NCI-H1417 treated with DMSO at 0.1 percent for 48 hours (cell line): ENCODE measurements around the gene TTLL7.
"Not testable (repeated sequence)": the region's sequence is repeated elsewhere in the genome, so short reads cannot be mapped to it uniquely, and the experiment has no call there.

Experiments
- DNase-seq: peaks from one replicate; lab custom pipeline; 2025; lab: John Stamatoyannopoulos, UW

TTLL7 gene

GRCh38 chr1:83996621-83997020, 2.3 kb downstream of the TTLL7 start:
- DNase-seq, result no peak

GRCh38 chr1:83996191-83996590, 2.7 kb downstream of the TTLL7 start:
- no peak for DNase-seq

- no peak for DNase-seq
Measured at GRCh38 chr1:83995649-83996048, 3.3 kb downstream of the TTLL7 start.

GRCh38 chr1:83994111-83994510, 4.8 kb downstream of the TTLL7 start:
- no peak for DNase-seq

GRCh38 chr1:83990734-83991133, 8.2 kb downstream of the TTLL7 start:
- no peak for DNase-seq

GRCh38 chr1:83985048-83985447, 13.9 kb downstream of the TTLL7 start:
- no peak for DNase-seq

- not testable (repeated sequence) for DNase-seq
Measured at GRCh38 chr1:83983918-83984317, 15.0 kb downstream of the TTLL7 start.

GRCh38 chr1:83978056-83978455, 20.9 kb downstream of the TTLL7 start:
- no peak for DNase-seq

GRCh38 chr1:83976920-83977319, 22.0 kb downstream of the TTLL7 start:
- no peak for DNase-seq

- DNase-seq, result no peak
Measured at GRCh38 chr1:83970802-83971201, 28.1 kb downstream of the TTLL7 start.

- DNase-seq, result no peak
Measured at GRCh38 chr1:83970114-83970513, 28.8 kb downstream of the TTLL7 start.

- no peak for DNase-seq
Measured at GRCh38 chr1:83967336-83967735, 31.6 kb downstream of the TTLL7 start.

GRCh38 chr1:83964153-83964552, 34.8 kb downstream of the TTLL7 start:
- no peak for DNase-seq

GRCh38 chr1:83961571-83962295, 37.2 kb downstream of the TTLL7 start:
- DNase-seq, result no peak

- no peak for DNase-seq
Measured at GRCh38 chr1:83960669-83961277, 38.2 kb downstream of the TTLL7 start.

GRCh38 chr1:83959824-83960498, 39.0 kb downstream of the TTLL7 start:
- no peak for DNase-seq

GRCh38 chr1:83958704-83959103, 40.2 kb downstream of the TTLL7 start:
- no peak for DNase-seq

GRCh38 chr1:83954166-83954823, 44.6 kb downstream of the TTLL7 start:
- no peak for DNase-seq

- DNase-seq, result no peak
Measured at GRCh38 chr1:83950106-83950661, 48.7 kb downstream of the TTLL7 start.

- no peak for DNase-seq
Measured at GRCh38 chr1:83942914-83943313, 56.0 kb downstream of the TTLL7 start.

- no peak for DNase-seq
Measured at GRCh38 chr1:83934550-83934949, 64.4 kb downstream of the TTLL7 start.

GRCh38 chr1:83932693-83933092, 66.2 kb downstream of the TTLL7 start:
- no peak for DNase-seq
